WI38 (cell line): ENCODE results near the gene C13orf46.

Experiments used
- H3K4me3 ChIP-seq: 2 replicates; pipeline ENCODE4 v1.5.1; 2011; ENCODE audit warnings: low read depth, mild to moderate bottlenecking, control low read depth, low read length
- CTCF ChIP-seq: IDR thresholded peaks from 2 replicates; pipeline ENCODE4 v1.5.1; 2012; ENCODE audit warnings: low read depth, mild to moderate bottlenecking, control low read depth, low read length

Gene C13orf46

GRCh38 chr13:113972451-113973217 lies 1.2 kb downstream of the C13orf46 start:
- no peak for TF ChIP-seq CTCF

GRCh38 chr13:113971471-113972231 lies 2.2 kb downstream of the C13orf46 start:
- no peak for TF ChIP-seq CTCF
- no peak overlapping the region for H3K4me3 ChIP-seq

More at GRCh38 chr13:113972451-113973217, 1.2 kb downstream of the C13orf46 start:
- H3K4me3 ChIP-seq = no peak overlapping the region

- no peak overlapping the region for H3K4me3 ChIP-seq
- no peak for TF ChIP-seq CTCF
Measured at GRCh38 chr13:113970810-113971470, 2.9 kb downstream of the C13orf46 start.

GRCh38 chr13:113969973-113970611 lies 3.8 kb downstream of the C13orf46 start:
- no peak overlapping the region for H3K4me3 ChIP-seq
- TF ChIP-seq CTCF = no peak

GRCh38 chr13:113969311-113969972 lies 4.4 kb downstream of the C13orf46 start:
- no peak overlapping the region for H3K4me3 ChIP-seq
- no peak for TF ChIP-seq CTCF

GRCh38 chr13:113968463-113969310 lies 5.2 kb downstream of the C13orf46 start:
- no peak overlapping the region for H3K4me3 ChIP-seq
- TF ChIP-seq CTCF = no peak
